Mucosa of descending colon (tissue), 3 donors: ENCODE results near the gene APOBEC3H. TPM values are rescaled to one million over a fixed set of nuclear protein-coding genes. Genes with fewer than 3 reads are reported as not detected.

Source experiments
- ATAC-seq: fragments of 200-7000 bp; cut with Tn5 transposase; one replicate; pipeline ENCODE4 v1.9.1; 2020; ENCODE audit warnings: mild to moderate bottlenecking, moderate library complexity
- DNase-seq, 3 donors: peaks; one replicate each; pipeline ENCODE4 v3.0.0-alpha.2; 2020
- H3K36me3 ChIP-seq: fragments of 200-600 bp; one replicate; pipeline ENCODE4 v1.8.0; 2021; ENCODE audit warnings: low read depth, mild to moderate bottlenecking
- H3K4me1 ChIP-seq: fragments of 200-600 bp; one replicate; pipeline ENCODE4 v1.8.0; 2021; ENCODE audit warnings: low read depth, mild to moderate bottlenecking
- H3K4me3 ChIP-seq: fragments of 200-600 bp; one replicate; pipeline ENCODE4 v1.8.0; 2021; ENCODE audit warnings: mild to moderate bottlenecking
- H3K9me3 ChIP-seq: fragments of 200-600 bp; one replicate; pipeline ENCODE4 v1.8.0; 2021; ENCODE audit warnings: mild to moderate bottlenecking
- intact Hi-C, 2 donors: fragments of 100-400 bp; cut with DNase I in 1 of 2; cut with micrococcal nuclease in 1 of 2; formaldehyde crosslinking; loops; one replicate each; pipeline versions ENCODE4 v1.11.0 to v1.11.1; 2022; cut with DNase I, micrococcal nuclease
- total RNA-seq, 3 donors: library from RNA; stranded (reverse); fragmentation: NEBNext Ultra II Directional in 2 of 3; extraction: Animal tissue kit (Norgen Biotek cat#: 25700) in 2 of 3; gene quantifications; one replicate each; pipeline versions ENCODE4 v1.2.1 to v1.2.4, GENCODE V29; 2021 to 2023
- TF ChIP-seq, protein P1 (sequence below): fragments of 200-600 bp; IDR thresholded peaks from one replicate; pipeline ENCODE4 v1.8.0; 2022; ENCODE audit warnings: antibody characterized with exemption, mild to moderate bottlenecking
- donor health status: DM: no; HTN: no; CAD: no; lungs with moderate emphysema.
- donor health status: DM: no; HTN: no; CAD: no.
- donor health status: DM: no; HTN: yes; CAD: no.

Gene APOBEC3H
- total RNA-seq, 3 donors from 2014 or later = 0.51 TPM; not detected in 2

DNA sequence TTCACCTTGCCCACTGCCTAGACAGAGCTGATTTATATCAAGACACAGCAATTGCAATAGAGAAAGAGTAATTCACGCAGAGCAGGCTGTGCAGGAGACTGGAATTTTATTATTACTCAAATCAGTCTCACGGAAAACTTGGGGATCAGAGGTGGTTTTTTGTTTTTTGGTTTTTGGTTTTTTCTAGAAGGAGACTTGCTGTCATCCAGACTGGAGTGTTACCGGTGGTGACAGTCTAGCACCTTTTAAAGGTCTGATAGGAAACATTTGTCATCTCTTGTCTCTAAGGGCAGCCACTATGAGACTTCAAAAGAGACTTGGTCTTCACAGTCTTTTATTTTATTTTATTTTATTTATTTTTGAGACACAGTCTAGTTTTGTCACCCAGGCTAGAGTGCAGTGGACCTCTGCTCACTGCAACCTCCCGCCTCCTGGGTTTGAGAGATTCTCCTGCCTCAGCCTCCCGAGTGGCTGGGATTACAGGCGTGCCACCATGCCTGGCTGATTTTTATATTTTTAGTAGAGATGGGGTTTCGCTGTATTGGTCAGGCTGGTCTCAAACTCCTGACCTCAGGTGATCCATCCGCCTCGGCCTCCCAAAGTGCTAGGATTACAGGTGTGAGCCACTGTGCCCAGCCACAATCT, 19.1 kb downstream of the APOBEC3H start:
- peaks cover 5% of the 10 kb centered on the region for H3K4me1 ChIP-seq
- H3K9me3 ChIP-seq = no peaks in the 10 kb centered on the region
- intact Hi-C loops = no loop called here
- DNase-seq (no peak), ATAC-seq (no peak)
- no peak overlapping the region for H3K4me3 ChIP-seq
- TF ChIP-seq, protein P1, sequence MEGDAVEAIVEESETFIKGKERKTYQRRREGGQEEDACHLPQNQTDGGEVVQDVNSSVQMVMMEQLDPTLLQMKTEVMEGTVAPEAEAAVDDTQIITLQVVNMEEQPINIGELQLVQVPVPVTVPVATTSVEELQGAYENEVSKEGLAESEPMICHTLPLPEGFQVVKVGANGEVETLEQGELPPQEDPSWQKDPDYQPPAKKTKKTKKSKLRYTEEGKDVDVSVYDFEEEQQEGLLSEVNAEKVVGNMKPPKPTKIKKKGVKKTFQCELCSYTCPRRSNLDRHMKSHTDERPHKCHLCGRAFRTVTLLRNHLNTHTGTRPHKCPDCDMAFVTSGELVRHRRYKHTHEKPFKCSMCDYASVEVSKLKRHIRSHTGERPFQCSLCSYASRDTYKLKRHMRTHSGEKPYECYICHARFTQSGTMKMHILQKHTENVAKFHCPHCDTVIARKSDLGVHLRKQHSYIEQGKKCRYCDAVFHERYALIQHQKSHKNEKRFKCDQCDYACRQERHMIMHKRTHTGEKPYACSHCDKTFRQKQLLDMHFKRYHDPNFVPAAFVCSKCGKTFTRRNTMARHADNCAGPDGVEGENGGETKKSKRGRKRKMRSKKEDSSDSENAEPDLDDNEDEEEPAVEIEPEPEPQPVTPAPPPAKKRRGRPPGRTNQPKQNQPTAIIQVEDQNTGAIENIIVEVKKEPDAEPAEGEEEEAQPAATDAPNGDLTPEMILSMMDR = no peak
- H3K36me3 ChIP-seq = no peaks in the 10 kb centered on the region

DNA sequence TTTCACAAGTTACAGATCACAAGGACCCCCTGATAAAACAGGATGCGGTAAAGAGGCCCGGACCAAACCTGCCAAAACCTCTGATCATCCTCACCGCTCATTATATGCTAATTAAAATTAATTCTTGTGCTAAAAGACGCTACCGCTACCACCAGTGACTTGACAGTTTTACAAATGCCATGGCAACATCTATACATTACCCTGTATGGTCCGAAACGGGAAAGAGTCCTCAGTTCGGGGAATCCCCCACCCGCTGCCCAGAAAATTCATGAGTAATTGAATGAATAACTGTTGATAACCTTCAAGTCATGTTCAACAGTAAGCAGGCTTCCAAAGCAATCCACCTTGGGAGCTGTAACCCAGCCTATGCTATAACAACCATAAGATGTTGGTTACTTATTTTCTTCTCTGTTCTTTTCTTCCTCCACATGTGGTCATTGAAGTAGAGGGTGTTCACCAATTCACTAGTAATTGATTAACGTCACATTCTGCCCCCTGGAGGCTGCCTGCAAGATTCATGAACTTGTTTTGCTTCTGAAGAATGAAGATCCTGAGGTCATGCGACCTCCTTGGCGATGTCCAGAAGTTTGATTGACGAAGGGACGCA, 20.6 kb downstream of the APOBEC3H start:
- no peak overlapping the region for H3K4me3 ChIP-seq
- intact Hi-C loops = no loop called here
- H3K4me1 ChIP-seq = peaks cover 5% of the 10 kb centered on the region
- no peaks in the 10 kb centered on the region for H3K36me3 ChIP-seq
- ATAC-seq (peak; percentile 81), DNase-seq (peak in 2 of 3 donors; percentile 67 to 85)
- no peaks in the 10 kb centered on the region for H3K9me3 ChIP-seq
- TF ChIP-seq, protein P1 = no peak

DNA sequence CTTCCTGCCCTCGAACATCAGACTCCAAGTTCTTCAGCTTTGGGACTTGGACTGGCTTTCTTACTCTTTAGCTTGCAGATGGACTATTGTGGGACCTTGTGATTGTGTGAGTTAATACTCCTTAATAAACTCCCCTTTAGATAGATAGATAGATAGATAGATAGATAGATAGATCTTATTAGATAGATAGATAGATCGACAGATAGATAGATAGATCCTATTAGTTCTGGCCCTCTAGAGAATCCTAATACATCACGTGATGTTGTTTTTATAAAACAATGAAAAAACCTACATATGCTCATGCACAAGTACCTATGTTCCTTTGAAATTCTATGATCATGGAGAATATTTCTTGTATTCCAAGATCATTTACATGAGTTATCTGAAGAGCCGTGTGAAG, 23.9 kb downstream of the APOBEC3H start:
- peaks cover 5% of the 10 kb centered on the region for H3K4me1 ChIP-seq
- DNase-seq (no peak), ATAC-seq (no peak)
- no peak overlapping the region for H3K4me3 ChIP-seq
- no peaks in the 10 kb centered on the region for H3K9me3 ChIP-seq
- intact Hi-C loops = loop anchor here (5.0 to 10.0 kb wide), 2 partner anchors 114 to 256 kb away; no protein-coding TSS in a partner anchor
- no peaks in the 10 kb centered on the region for H3K36me3 ChIP-seq
- TF ChIP-seq, protein P1 = no peak

DNA sequence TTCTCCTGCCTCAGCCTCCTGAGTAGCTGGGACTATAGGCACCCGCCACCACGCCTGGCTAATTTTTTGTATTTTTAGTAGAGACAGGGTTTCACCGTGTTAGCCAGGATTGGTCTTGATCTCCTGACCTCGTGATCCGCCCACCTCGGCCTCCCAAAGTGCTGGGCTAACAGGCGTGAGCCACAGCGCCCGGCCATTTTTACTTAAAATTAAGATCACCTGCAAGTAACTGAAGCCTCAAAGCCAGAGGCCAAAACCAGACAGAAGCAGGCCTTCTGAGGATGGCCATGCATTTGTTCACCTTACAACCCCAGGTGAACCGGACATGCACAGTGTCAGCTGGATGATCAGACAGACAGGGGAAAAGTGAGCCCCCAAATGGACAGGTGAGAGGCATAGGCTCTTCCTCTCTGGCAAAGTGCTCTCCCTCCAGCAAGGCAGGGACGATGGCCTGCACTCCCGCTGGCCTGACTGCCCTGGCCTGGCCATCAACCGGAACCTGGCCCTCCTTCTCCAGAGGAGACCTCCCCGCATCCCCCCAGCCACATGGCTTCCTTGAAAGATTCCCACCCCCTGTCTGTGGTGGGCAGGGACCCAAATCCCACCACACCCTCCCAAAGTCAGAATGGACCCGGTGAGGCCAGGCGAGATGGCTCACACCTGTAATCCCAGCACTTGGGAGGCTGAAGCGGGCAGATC, 25.9 kb downstream of the APOBEC3H start:
- intact Hi-C loops = loop anchor here (5.0 to 10.0 kb wide), 2 partner anchors 116 to 258 kb away; no protein-coding TSS in a partner anchor
- Histone ChIP-seq H3K36me3 (no peaks in the 10 kb centered on the region), H3K4me1 (peaks cover under 1% of the 10 kb centered on the region), H3K4me3 (no peak overlapping the region), H3K9me3 (no peaks in the 10 kb centered on the region)
- ATAC-seq (no peak), DNase-seq (no peak)
- TF ChIP-seq, protein P1 = no peak

DNA sequence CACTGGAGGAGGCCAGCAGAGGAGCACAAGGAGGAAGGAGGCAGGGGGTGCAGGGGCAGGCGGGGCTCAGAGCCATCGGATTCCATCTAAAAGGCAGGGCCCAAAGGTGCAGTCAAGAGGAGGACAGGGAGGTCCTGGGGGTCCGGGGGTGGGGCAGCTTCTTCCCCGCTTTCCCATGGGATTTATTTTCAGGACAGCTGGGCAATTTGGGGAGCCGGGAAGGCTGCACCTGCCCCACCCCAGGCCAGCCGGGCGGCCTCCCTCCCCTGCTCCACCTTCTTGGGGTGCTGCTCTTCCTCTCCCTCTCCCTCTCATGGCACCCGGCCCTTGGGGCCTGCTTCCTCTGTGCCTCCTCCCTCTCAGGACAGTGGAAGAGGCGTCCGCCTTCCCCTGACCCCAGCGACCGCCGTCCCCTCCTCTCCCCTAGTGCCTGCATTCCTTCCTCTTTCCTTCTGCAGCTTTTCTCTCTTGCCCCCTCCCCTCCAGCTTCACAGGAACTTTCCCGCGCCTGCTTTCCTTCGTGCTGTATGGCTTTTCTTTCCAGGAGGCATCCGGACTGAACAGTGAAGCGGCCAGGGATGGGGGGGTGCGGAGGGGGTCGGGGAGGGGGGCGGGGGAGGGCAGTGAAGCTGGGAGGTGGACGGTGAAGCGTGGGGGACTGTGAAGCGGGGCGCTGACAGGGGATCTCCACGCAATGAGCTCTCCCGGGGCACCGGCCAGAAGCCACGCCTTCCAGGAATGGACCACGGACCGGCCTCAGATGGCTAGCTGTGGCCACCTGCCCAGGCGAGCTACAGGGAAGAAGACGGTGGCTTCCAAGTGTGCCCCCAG, 26.9 kb downstream of the APOBEC3H start:
- H3K4me1 ChIP-seq = peaks cover 8% of the 10 kb centered on the region
- H3K36me3 ChIP-seq = no peaks in the 10 kb centered on the region
- DNase-seq (no peak), ATAC-seq (no peak)
- TF ChIP-seq, protein P1 = no peak
- no peak overlapping the region for H3K4me3 ChIP-seq
- no peaks in the 10 kb centered on the region for H3K9me3 ChIP-seq
- intact Hi-C loops = loop anchor here (5.0 to 10.0 kb wide), 2 partner anchors 117 to 259 kb away; no protein-coding TSS in a partner anchor
